Dedifferentiated amniotic fluid mesenchymal stem cell (primary cell): ENCODE measurements around the gene ZBTB7C.
A peak's percentile ranks its signal among the peaks of the same experiment; 100 is the strongest.

Experiments
- DNase-seq: peaks from one replicate; pipeline ENCODE4 v3.0.0-alpha.2; 2016; ENCODE audit errors: extremely low spot score

Gene ZBTB7C

GRCh38 chr18:48354746-48355260, 54.4 kb downstream of the ZBTB7C start:
- DNase-seq, result no peak

GRCh38 chr18:48352051-48352755, 57.0 kb downstream of the ZBTB7C start:
- DNase-seq, result no peak

- DNase-seq, result no peak
Observed at GRCh38 chr18:48351216-48352050, 57.8 kb downstream of the ZBTB7C start.

- DNase-seq, result no peak
Observed at GRCh38 chr18:48348739-48349138, 60.4 kb downstream of the ZBTB7C start.

- no peak for DNase-seq
Observed at GRCh38 chr18:48347756-48348326, 61.3 kb downstream of the ZBTB7C start.

GRCh38 chr18:48345596-48345995, 63.6 kb downstream of the ZBTB7C start:
- DNase-seq, result no peak

- DNase-seq, result no peak
Observed at GRCh38 chr18:48342581-48342980, 66.6 kb downstream of the ZBTB7C start.

- DNase-seq, result no peak
Observed at GRCh38 chr18:48342125-48342524, 67.1 kb downstream of the ZBTB7C start.

GRCh38 chr18:48340560-48340959, 68.6 kb downstream of the ZBTB7C start:
- no peak for DNase-seq

- DNase-seq, result no peak
Observed at GRCh38 chr18:48339692-48340091, 69.5 kb downstream of the ZBTB7C start.

- no peak for DNase-seq
Observed at GRCh38 chr18:48338915-48339314, 70.3 kb downstream of the ZBTB7C start.

GRCh38 chr18:48337053-48337452, 72.1 kb downstream of the ZBTB7C start:
- DNase-seq, result no peak

GRCh38 chr18:48336332-48336731, 72.9 kb downstream of the ZBTB7C start:
- no peak for DNase-seq

GRCh38 chr18:48335829-48336228, 73.4 kb downstream of the ZBTB7C start:
- no peak for DNase-seq

GRCh38 chr18:48334845-48335244, 74.3 kb downstream of the ZBTB7C start:
- no peak for DNase-seq

GRCh38 chr18:48333563-48333962, 75.6 kb downstream of the ZBTB7C start:
- no peak for DNase-seq

GRCh38 chr18:48330016-48330991, 78.9 kb downstream of the ZBTB7C start:
- peak; percentile 45 for DNase-seq

- no peak for DNase-seq
Observed at GRCh38 chr18:48328473-48329210, 80.5 kb downstream of the ZBTB7C start.

- DNase-seq, result peak; percentile 18
Observed at GRCh38 chr18:48326901-48327675, 82.1 kb downstream of the ZBTB7C start.

- no peak for DNase-seq
Observed at GRCh38 chr18:48325115-48325665, 84.0 kb downstream of the ZBTB7C start.
